Kidney (tissue), 14 donors: ENCODE results near the gene SLC25A20. TPM values are rescaled to one million over a fixed set of nuclear protein-coding genes. Genes with fewer than 3 reads are reported as not detected.
A peak's percentile ranks its signal among the peaks of the same experiment; 100 is the strongest.
"Not testable (repeated sequence)": the region's sequence is repeated elsewhere in the genome, so short reads cannot be mapped to it uniquely, and the experiment has no call there.

Source experiments
- DNase-seq, 5 donors: peaks; one replicate each; pipeline ENCODE4 v3.0.0-alpha.2; 2013 to 2020
- FAIRE-seq: peaks from 2 replicates; lab custom pipeline; 2012; peaks lifted over from hg19 to GRCh38; lab: Jason Lieb, UNC
- H3K27ac ChIP-seq, 2 donors: one replicate each; pipeline ENCODE4 v1.7.0; 2013; ENCODE audit warnings: low read depth in 2 of 2, low read length in 2 of 2, inconsistent platforms in 1 of 2
- H3K27me3 ChIP-seq: one replicate; pipeline ENCODE4 v1.7.1; 2013; ENCODE audit warnings: low read length, inconsistent platforms; ENCODE audit not compliant: control insufficient read depth, insufficient read depth
- H3K36me3 ChIP-seq, 3 donors: one replicate each; pipeline versions ENCODE4 v1.7.0 to v1.7.1; 2013; ENCODE audit warnings: low read length in 3 of 3, control low read depth in 1 of 3, inconsistent platforms in 1 of 3; ENCODE audit not compliant: insufficient read depth in 3 of 3, control insufficient read depth in 2 of 3
- H3K4me1 ChIP-seq, 3 donors: one replicate each; pipeline versions ENCODE4 v1.7.0 to v1.7.1; 2013; ENCODE audit warnings: low read length in 3 of 3, inconsistent platforms in 1 of 3, low read depth in 1 of 3; ENCODE audit not compliant: control insufficient read depth in 2 of 3, insufficient read depth in 2 of 3
- H3K4me3 ChIP-seq, 3 donors: one replicate each; pipeline versions ENCODE4 v1.7.0 to v1.8.1; 2013; ENCODE audit warnings: low read length in 3 of 3, control low read depth in 1 of 3, inconsistent platforms in 1 of 3
- H3K9ac ChIP-seq, 3 donors: one replicate each; pipeline versions ENCODE4 v1.7.0 to v1.7.1; 2013; ENCODE audit warnings: low read length in 3 of 3, control low read depth in 1 of 3, inconsistent platforms in 1 of 3
- H3K9me3 ChIP-seq, 3 donors: one replicate each; pipeline versions ENCODE4 v1.7.0 to v1.7.1; 2013; ENCODE audit warnings: low read length in 3 of 3, control low read depth in 1 of 3, inconsistent platforms in 1 of 3; ENCODE audit not compliant: control insufficient read depth in 2 of 3, insufficient read depth in 1 of 3
- CTCF ChIP-seq: IDR thresholded peaks from 3 replicates; pipeline ENCODE4 v1.5.1; 2012; ENCODE audit warnings: mild to moderate bottlenecking, moderate library complexity, borderline replicate concordance; ENCODE audit not compliant: insufficient read depth; ENCODE audit errors: extremely low read depth
- intact Hi-C: fragments of 100-400 bp; cut with DNase I; formaldehyde crosslinking; loops from one replicate; pipeline ENCODE4 v1.11.1; 2022
- polyA plus RNA-seq: library from polyadenylated mRNA; stranded (reverse); fragments of 350-450 nt; fragmentation: Illumina TruSeq; extraction: RNeasy Lipid Tissue Mini Kit (QIAGEN cat#74804); gene quantifications from one replicate; pipeline ENCODE4 v1.2.3, GENCODE V29; 2014; ENCODE audit warnings: low read depth, low replicate concordance; ENCODE audit not compliant: insufficient read depth
- total RNA-seq: library from RNA; stranded (reverse); fragmentation: NEBNext Ultra II Directional; extraction: Animal tissue kit (Norgen Biotek cat#: 25700); gene quantifications from one replicate; pipeline ENCODE4 v1.2.1, GENCODE V29; 2021
- donor health status: control.
- donor health status: control.
- donor health status: control.
- donor health status: control.
- donor health status: control.
- donor health status: DM: yes; HTN: yes; CAD: no.
- donor health status: Normal renal cell carcinoma (clear cell type).

SLC25A20 gene
- total and polyA plus RNA-seq, 2 donors from 2014 or later = 9.9 to 59.2 TPM

GRCh38 chr3:48830715-48831114 is 68.0 kb downstream of the SLC25A20 start:
- no peak for TF ChIP-seq CTCF
- DNase-seq = peak in 2 of 5 donors; percentile 25 to 41
- H3K4me1 ChIP-seq = no peaks in the 10 kb centered on the region
- no peak for FAIRE-seq
- H3K9ac ChIP-seq = no peak overlapping the region
- H3K9me3 ChIP-seq = no peaks in the 10 kb centered on the region
- intact Hi-C loops = no loop called here
- no peak overlapping the region for H3K4me3 ChIP-seq
- H3K27me3 ChIP-seq = no peaks in the 10 kb centered on the region
- no peaks in the 10 kb centered on the region for H3K36me3 ChIP-seq
- H3K27ac ChIP-seq = no peak overlapping the region

- H3K4me3 ChIP-seq, FAIRE-seq, H3K9me3 ChIP-seq, DNase-seq, H3K4me1 ChIP-seq, intact Hi-C loops, H3K9ac ChIP-seq, H3K36me3 ChIP-seq, H3K27ac ChIP-seq, H3K27me3 ChIP-seq: not testable (repeated sequence)
These were observed 69.2 kb downstream of the SLC25A20 start for GRCh38 chr3:48829525-48829924.

- H3K9me3 ChIP-seq, FAIRE-seq, intact Hi-C loops, DNase-seq, H3K4me3 ChIP-seq, H3K9ac ChIP-seq, H3K27ac ChIP-seq, H3K27me3 ChIP-seq, H3K4me1 ChIP-seq, H3K36me3 ChIP-seq: not testable (repeated sequence)
These were observed 70.8 kb downstream of the SLC25A20 start for GRCh38 chr3:48827874-48828273.

GRCh38 chr3:48826451-48826850 is 72.2 kb downstream of the SLC25A20 start:
- no peak for TF ChIP-seq CTCF
- intact Hi-C loops = no loop called here
- Histone ChIP-seq H3K27me3 (no peaks in the 10 kb centered on the region), H3K36me3 (no peaks in the 10 kb centered on the region), H3K27ac (no peak overlapping the region), H3K4me3 (no peak overlapping the region), H3K9ac (no peak overlapping the region), H3K9me3 (no peaks in the 10 kb centered on the region), H3K4me1 (no peaks in the 10 kb centered on the region)
- FAIRE-seq (no peak), DNase-seq (no peak)
